B cell (primary cell): ENCODE measurements around the gene MTHFD2L.

Experiments
- EZH2 ChIP-seq: IDR thresholded peaks from 2 replicates; pipeline ENCODE4 v1.6.1; 2012; ENCODE audit warnings: borderline replicate concordance, low read depth, mild to moderate bottlenecking, moderate library complexity, low read length; ENCODE audit not compliant: insufficient read depth, poor library complexity, severe bottlenecking
- TF ChIP-seq, protein P1 (sequence below): fragments of 200-600 bp; IDR thresholded peaks from one replicate; pipeline ENCODE4 v1.8.0; 2022; ENCODE audit warnings: antibody characterized with exemption, mild to moderate bottlenecking

DNA sequence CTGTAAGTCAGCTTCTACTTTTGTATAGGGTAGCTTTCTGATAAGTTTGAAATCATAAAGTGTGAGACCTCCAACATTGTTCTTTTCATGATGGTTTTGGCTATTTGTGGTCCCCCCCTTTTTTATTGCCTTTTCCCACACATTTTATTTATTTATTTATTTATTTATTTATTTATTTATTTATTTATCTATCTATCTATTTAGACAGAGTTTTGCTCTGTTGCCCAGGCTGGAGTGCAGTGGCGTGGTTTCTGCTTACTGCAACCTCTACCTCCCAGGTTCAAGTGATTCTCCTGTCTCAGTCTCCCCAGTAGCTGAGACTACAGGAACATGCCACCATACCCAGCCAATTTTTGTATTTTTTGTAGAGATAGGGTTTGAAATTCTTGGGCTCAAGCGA, 9.7 kb upstream of the MTHFD2L start:
- TF ChIP-seq EZH2: no peak
- TF ChIP-seq, protein P1, sequence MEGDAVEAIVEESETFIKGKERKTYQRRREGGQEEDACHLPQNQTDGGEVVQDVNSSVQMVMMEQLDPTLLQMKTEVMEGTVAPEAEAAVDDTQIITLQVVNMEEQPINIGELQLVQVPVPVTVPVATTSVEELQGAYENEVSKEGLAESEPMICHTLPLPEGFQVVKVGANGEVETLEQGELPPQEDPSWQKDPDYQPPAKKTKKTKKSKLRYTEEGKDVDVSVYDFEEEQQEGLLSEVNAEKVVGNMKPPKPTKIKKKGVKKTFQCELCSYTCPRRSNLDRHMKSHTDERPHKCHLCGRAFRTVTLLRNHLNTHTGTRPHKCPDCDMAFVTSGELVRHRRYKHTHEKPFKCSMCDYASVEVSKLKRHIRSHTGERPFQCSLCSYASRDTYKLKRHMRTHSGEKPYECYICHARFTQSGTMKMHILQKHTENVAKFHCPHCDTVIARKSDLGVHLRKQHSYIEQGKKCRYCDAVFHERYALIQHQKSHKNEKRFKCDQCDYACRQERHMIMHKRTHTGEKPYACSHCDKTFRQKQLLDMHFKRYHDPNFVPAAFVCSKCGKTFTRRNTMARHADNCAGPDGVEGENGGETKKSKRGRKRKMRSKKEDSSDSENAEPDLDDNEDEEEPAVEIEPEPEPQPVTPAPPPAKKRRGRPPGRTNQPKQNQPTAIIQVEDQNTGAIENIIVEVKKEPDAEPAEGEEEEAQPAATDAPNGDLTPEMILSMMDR: no peak
